Fibroblast of skin of right biceps (primary cell): ENCODE data around the gene PABPN1L.
"Not testable (repeated sequence)": the region's sequence is repeated elsewhere in the genome, so short reads cannot be mapped to it uniquely, and the experiment has no call there.

ENCODE experiments used
- DNase-seq: peaks from one replicate; pipeline ENCODE4 v3.0.0-alpha.2; 2013

The PABPN1L gene

DNA sequence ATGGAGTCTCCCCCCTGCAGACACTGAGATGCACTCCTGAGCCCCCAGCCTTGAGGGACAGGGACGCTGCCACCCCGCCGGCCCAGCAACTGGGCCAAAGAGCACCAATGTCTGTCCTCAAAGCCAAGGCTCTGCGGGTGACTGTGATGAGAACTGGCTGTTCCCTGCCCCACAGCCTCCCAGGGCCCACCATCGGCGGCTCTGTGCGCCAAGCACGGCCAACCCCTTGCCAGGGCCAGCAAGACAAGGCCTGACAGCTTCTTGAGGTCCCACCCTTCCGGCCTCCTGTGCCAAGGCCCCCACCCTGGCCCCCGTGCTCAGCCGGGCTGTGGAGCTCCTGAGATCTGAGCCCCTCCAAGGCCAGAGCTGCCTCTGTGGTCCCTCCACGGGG, 34.2 kb upstream of the PABPN1L start:
- DNase-seq, result no peak

DNA sequence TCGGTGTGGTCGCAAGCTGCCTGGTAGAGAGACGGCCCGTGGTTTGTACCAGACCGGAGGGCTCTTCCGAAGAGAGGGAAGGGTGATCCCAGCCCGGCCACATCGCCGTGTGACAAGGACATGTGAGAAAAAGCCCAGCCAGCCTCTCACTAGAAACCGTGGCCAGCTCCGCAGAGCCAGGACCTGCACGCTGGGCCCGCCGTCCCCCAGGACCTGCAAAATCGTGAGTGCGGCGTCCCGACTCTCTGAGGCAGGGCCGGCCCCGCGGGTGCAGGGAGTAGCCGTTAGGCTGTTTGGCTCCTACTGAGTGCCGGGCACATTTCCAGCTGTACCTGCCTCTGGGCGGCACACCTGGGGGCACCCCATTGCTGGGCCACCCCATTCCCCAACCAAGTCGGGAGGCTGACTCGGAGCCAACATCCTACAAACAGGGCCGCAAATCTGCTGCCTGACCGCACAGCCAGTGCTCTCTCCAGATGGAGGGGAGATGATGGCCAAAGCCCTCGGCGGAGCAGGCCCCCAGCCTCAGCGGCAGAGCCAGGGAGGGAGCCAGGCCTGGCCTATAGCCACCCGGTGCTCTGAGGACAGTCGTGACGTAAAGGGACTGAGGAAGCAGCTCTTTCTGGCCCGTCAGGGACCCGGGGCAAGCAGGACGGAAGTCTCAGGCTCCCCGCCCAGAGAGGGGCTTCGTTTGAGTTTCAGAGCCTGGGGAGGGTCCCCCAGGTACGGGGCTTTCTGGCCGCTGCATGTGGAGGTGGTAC, 33.6 kb upstream of the PABPN1L start:
- no peak for DNase-seq

DNA sequence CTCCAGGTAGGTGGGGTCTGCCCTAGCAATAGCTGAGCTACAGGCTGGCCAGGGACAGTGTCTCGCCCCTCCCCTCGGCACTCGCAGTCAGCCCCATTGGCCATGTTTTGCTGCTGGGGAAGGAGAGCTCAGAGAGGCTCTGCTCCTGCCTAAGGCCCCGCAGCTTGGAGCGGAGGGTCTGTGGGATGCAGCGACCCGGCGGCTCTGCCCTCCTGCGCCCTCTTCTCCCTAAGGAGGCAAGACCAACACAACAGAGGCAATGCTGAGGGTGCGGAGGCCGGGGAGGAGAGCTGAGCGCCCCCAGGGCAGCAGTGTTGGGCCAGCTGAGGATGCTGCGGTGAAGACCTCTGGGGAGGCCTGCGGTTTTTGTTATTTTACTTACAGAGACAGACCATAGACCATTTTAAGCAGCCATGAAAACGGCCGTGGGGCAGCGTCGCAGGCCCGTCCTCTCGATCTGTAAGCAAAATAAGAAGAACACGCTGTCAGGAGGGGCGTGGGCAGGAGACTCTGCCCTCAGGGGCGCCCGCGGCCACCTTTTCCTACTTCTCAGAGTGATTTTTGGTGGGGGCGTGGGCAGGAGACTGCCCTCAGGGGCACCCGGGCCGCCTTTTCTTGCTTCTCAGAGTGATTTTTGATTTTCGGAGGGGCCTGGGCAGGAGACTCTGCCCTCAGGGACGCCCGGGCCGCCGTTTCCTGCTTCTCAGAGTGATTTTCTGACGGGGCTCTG, 31.4 kb upstream of the PABPN1L start:
- no peak for DNase-seq

DNA sequence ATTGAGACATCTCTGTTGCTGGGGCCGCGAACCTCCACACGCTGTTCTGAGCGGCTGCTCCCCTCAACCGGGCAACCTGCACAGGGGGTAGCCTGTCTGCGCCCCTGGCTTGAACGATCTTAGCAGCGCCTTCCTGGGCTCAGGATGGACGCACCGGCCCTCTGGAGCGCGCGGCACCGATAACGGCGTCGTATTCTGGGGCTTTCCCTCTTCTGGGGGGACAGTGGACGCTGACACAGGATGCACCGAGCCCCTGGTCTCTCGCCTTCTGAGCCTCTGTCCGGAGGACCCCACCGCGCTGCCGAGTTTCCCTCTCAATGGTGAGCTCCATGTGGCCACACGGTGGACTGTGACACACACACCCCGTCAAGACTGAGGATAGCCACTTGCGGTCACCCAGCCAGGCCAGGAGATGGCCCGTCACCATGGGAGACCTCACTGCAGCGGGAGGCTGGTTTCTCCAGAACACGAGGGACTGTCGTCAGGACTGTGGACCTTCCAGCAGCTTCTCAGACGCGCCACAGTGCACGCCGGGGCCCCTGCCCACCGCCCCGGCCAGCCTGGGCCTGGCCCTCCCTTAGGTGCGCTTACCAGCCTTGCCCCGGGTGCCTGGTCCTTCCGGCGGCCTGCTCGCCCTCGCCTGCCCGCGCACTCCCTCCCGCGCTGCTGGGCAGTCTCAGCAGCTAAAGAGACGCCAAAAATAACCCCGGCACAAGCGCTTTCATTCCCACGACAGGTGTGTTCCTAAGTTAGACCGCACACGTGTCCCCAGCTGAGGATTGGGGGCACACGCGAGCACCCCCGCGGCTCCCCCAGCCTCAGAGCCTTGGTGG, 30.0 kb upstream of the PABPN1L start:
- DNase-seq, result no peak

DNA sequence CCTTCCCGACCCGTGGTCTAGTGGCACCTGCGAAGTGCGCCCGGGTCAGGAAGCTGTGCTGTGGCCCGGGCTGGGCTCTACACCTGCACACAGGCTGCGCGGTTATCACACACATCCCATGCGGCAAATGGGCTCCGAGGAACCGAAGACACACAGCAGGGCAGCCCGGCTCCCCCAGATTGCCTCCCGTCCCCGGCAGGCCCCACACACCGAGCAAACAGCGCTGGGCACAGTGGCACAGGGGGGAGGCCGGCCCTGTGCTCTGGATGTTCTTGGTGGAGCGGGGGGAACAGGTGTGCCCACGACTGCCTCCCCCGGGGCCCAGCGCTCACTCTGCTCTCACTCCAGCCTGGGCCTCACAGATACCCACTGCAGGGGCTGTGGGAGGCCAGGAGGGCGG, 28.9 kb upstream of the PABPN1L start:
- DNase-seq, result no peak

DNA sequence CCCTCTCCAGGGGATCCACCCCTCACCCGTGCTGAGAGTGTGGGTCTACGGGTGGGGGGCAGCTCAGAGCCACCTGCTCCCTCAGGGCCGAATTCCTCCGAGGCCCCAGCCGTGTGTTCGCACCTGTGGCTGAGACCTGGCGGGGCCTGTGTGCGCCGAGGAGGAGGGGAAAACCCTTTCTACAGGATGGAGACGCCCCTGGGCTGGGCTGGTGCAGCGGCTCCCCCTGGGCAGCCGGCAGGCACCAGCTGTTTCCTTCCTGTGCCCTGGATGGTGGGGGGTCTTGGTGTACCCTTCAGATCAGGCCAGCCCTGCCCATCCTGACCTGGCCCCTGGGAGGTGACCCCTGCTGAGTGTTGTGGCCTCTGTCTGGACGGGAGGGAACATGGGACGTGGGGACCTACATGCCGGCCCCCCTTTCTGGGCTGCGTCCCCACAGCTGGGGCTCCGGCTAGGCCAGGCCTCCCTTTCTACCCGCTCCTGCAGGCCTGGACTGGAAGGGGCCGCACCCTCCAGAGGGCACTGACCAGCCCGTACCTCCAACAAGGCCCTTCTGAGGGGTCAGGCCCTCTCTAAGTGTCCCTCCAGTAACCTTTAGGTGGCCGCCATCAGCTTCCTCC, 28.3 kb upstream of the PABPN1L start:
- no peak for DNase-seq

DNA sequence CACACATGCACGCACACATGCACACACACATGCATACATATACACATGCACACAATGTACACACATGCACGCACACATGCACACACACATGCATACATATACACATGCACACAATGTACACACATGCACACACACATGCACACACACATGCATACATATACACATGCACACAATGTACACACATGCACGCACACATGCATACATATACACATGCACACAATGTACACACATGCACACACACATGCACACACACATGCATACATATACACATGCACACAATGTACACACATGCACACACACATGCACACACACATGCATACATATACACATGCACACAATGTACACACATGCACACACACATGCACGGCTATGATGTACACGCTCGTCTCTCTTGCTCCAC, 27.8 kb upstream of the PABPN1L start:
- not testable (repeated sequence) for DNase-seq

DNA sequence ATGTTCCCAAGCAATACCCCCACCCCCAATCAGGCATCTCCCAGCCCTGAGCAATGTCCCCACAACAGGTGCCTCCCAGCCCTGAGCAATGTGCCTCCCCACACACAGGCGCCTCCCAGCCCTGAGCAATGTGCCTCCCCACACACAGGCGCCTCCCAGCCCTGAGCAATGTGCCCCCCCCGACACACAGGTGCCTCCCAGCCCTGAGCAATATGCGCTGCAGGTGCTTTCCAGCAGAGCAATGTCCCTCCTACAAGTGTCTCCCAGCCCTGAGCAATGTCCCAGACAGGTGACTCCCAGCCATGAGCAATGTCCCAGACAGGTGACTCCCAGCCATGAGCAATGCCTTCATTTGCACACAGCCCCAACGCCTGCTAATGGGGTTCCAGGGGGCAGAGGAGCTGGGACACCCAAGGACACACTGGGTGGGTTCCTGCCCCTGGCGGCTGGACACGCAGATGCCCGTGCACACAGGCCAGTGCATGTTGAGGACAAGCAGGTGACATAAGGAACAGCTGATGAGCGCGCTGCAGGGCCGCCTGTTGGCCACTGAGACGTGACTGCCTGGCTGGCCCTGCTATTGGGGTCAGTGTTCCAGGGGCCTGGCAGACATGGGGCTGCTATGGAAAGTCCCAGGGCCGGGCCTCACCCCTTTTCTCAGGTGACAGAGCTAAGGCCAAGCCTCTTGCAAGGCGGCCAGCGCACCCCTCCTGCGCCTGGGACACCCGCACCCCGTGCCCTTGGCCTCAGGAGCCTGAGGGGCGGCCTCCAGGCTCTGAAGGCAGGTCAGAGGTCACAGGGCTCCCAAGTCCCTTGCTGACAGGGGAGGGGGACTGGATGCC, 26.9 kb upstream of the PABPN1L start:
- DNase-seq, result no peak

DNA sequence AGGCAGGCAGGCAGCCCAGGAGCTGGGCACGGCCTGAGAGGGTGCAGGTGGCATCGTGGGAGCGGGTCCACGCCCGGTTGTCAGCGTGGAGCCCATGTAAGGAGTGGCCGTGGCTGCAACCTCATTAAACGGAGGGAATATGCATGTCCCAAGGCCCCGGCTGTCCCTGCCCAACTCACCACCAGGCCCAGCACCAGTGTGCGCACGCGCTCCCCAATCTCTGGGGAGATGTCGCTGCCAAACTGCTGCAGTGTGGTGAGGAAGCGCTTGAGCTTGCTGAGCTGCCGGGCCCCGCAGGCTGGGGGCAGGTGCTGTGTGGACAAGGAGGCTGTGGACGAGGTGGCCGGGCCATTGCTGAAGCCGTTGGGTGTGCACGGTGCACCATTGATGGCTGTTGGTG, 25.6 kb upstream of the PABPN1L start:
- no peak for DNase-seq

DNA sequence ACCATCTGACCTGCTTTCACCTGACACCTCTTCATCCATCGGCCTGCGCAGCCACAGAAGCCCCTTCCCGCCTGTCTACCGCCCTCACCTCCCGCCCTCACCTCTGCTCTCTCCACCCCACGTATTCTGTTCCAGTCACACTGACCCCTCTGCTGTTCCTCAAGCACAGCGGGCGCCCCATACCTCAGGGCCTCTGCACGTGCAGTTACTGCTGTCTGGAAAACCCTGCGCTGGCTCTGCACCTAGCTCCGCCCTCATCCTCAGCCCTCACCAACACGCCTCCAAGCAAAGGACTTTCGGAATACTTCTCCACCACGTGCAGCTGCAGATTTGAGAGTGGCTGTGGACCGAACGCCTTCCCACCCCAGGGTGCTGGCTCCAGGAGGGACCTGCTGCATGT, 24.6 kb upstream of the PABPN1L start:
- no peak for DNase-seq

DNA sequence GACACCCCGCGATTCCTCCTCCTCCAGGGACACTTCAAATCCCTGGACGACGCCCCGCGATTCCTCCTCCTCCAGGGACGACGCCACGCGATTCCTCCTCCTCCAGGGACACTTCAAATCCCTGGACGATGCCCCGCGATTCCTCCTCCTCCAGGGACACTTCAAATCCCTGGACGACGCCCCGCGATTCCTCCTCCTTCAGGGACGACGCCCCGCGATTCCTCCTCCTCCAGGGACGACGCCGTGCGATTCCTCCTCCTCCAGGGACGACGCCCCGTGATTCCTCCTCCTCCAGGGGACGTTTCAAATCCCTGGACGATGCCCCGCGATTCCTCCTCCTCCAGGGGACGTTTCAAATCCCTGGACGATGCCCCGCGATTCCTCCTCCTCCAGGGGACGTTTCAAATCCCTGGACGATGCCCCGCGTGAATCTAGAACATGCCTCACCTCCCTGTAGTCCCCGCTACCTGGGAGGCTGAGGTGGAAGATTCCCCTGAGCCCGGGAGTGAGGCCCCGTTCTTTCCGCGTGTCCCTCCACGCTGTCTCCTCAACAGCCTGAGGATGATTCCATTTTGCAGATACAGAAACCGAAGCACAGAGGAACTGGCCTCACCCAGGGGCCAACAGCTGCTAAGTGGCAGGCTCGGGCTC, 23.4 kb upstream of the PABPN1L start:
- DNase-seq, result not testable (repeated sequence)

DNA sequence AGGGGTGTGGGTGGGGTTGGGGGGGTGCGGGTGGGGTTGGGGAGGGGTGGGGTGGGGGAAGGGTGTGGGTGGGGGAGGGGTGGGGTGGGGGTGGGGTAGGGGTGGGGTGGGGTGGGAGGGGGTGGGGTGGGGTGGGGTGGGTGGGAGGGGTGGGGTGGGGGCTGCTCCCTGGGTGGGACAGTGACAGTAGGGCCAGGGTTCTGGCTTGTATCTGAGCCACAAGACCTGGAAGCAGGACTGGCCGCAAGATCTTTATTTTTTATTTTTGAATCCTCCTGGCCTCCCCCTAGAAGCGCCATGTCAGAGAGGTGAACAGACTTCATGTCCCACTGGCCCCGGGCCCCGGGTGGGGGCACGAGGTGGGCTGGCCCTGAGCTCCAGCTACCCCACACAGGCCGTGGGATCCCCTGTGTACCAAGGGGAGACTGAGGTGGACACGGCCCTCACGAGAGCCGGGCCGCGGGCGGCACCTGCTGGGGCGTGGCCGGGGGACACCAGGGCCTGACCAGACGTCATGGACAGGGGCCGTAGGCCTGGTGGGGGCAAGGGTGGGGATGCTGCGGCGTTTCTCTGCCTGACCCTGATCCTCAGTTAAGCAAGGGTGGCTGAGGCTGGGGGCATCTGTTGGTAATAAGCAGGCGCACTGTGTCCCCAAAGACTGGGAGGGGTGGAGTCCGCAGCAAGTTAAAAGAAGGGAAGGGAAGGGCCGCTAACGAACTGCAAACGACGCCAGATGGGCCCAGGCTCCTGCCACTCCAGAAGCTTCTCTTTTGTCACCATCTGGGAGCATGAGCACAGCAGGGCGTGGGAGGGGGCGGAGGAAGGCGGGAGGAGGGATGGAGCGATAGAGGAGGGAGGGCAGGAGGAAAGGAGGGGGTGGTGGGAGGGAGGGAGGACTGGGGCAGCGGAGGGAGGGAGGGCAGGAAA, 22.3 kb upstream of the PABPN1L start:
- no peak for DNase-seq

DNA sequence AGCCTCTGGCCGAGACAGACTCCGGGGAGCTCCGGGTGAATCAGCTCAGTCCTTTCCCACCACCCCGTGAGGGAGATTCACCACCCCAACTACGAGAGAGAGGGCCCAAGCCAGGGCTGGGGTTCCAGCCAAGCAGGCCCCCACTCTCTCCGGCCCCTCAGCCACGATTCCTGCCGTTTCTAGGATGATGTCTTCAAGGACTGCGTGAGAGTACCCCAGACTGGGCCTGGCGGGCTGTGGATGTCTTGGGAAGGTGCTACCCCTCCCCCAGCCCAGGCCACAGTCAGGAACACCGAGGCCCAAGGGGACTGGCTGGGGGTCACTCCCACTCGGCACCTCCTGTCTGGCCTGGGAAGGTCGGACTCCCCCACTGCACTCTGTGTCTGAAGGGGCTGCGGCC, 21.6 kb upstream of the PABPN1L start:
- DNase-seq, result no peak

DNA sequence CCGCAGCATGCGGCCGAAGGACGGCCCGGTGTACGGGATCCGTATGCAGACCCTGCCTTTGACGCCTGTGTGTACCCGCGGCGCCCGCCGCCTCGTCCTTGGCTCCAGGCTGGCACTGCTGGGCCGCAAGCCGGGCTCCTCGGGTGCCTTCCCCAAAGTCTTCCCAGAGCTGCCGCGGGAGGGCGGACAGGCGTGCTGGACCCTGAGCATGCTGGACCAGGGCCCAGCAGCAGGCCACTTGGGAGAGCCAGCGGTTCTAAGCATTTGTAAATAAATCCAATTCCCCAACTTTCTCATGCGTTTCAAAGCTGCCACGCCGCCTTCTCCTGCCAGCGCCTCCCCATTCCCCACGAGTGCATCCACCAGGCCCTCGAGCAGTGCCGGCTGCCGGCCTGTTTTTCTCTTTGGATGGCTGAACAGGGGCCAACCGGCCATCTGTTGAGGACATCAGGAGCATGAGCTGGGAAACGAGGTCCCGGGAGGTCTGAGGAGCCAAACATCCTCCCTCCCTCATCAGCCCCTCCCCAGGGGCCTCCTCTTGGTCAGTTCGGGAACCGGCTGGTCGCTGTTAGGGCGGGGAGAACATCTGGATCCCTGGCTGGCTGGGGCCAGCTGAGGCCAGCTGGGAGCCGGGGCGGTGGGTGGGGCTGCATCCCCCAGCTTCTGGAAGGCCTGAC, 20.5 kb upstream of the PABPN1L start:
- DNase-seq, result no peak

DNA sequence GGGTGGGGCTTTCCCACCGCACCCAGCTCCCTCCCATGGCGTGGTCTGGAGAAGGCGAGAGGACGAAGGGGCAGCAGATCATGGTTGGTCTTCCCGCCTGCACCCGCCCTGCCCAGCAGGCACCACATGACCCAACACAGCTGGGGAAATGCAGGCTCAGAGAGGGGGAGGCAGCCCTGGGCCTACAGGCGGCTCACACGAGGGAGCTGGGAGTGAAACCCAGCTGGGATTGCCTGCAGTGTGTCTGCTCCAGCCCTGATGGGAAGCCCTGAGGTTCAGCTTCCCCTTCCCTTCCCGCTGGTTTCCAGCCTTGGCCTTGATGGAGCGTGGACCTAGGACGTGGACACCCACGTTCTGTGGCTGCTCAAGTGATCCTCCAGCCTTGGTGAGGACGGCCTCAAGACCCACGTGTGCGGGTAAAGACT, 20.0 kb upstream of the PABPN1L start:
- no peak for DNase-seq

DNA sequence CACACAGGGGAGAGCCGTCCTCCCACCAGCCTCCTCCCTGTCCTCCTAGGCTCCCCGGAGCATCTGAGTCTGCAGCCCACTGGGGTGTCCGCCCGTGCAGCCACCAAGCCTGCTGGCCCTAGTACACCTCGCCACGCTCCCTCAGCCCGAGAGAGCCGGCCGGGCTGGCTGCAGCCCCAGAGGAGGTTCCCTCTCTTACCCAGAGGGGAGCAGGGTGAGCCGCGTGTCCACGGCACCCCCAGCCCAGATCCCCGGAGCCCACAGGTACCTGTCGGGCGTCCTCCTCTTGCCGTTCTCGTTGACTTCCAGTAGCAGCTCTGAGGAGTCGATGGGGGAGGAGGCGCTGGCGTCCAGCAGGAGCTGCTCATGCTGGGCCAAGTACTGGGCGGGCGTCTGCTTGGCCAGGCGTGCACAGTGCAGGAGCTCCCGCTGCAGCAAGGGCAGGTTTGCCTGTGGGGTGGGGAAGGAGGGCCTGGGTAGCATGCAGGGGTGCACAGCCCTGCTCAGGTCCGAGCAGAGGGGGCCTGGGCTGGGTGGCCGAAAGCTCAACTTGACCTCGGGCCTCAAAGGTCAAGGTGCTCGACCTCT, 19.3 kb upstream of the PABPN1L start:
- no peak for DNase-seq

DNA sequence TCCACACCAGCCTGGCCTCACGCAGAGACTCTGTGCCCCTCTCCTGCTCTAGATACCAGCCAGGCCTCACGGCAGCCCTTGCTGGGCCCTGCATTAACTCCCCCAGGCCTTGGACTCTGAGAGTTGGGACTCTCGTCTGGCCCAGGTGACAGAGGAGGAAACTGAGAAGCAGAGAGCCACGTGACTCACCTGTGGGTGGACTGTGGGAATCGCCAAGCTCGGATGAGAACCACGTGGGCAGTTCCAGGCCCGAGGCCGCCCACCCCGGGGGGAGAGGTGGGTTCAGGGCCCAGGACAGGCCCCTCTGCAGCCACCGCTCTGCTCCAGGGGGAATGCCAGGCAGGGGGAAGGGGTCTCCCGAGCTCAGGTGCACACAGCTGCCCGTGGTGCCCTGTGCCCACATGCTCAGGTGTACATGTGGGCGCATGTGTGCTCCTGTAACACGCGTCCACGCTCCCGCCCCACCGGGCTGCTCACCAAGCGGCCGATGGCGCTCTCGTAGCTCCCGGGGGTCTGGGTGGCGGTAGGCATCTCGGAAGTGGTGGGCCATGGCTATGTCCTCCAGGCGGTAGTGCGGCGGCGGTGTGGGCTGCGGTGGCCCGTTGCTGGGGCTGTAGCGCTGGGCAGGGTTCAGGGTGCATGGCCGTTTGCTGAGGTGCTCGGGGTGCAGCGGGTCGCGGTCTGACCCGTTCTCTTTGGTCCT, 18.3 kb upstream of the PABPN1L start:
- DNase-seq, result no peak

DNA sequence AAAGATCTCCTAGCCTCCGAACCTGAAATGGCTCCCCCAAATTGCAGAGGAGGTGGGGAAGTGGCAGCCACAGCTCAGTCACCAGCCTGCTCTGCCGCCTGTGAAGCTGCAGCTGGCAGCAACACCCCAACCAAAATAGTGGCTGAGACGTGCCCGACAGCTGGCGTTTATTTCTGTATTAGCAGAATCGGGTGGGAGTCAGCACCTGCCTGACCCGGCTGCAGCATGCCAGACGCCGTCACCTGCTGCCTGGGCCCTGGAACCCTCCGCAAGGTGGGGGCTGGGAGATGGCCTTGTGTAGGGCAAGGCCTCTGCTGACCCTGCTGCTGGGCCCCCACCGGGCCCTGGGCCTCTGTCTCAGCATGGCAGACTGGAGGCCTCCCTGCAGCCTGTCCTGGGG, 17.5 kb upstream of the PABPN1L start:
- no peak for DNase-seq
